Measurements from ENCODE around the gene KDM2A. TPM values are rescaled to one million over a fixed set of nuclear protein-coding genes. Genes with fewer than 3 reads are reported as not detected.
"Not testable (repeated sequence)": the region's sequence is repeated elsewhere in the genome, so short reads cannot be mapped to it uniquely, and the experiment has no call there.

Gene KDM2A
- total RNA-seq, 1 donor from 2014 or later, result 70.4 TPM

GRCh38 chr11:67126986-67127385, 7.9 kb downstream of the KDM2A start:
- Histone ChIP-seq H3K4me2 (ENCODE audit: low read length) (no peak overlapping the region), H4K20me1 (ENCODE audit: insufficient read depth, low read length) (peaks cover 76% of the 10 kb centered on the region), H3K79me2 (ENCODE audit: insufficient read depth, low read length) (peaks cover 95% of the 10 kb centered on the region), H3K4me3 (ENCODE audit: insufficient read depth, low read depth, low read length) (no peak overlapping the region), H3K9ac (ENCODE audit: low read length) (no peak overlapping the region), H3K27ac (ENCODE audit: low read depth, low read length) (no peak overlapping the region), H3K9me3 (ENCODE audit: insufficient read depth, low read depth, low read length) (no peaks in the 10 kb centered on the region), H2AFZ (ENCODE audit: low read depth, low read length) (no peak overlapping the region), H3K4me1 (ENCODE audit: insufficient read depth, low read length) (no peaks in the 10 kb centered on the region), H3K27me3 (ENCODE audit: insufficient read depth, low read length) (no peaks in the 10 kb centered on the region), H3K36me3 (ENCODE audit: insufficient read depth, low read length) (peaks cover 3% of the 10 kb centered on the region)
- FAIRE-seq (no peak), DNase-seq (ENCODE audit: low read depth) (no peak)
- Mint-ChIP-seq H3K4me1 (ENCODE audit: low read depth, unreplicated experiment) (peaks cover 8% of the 10 kb centered on the region), H3K4me3 (ENCODE audit: unreplicated experiment) (no peak overlapping the region), H3K27ac (ENCODE audit: unreplicated experiment) (no peak overlapping the region), H3K9me3 (ENCODE audit: unreplicated experiment) (no peaks in the 10 kb centered on the region), H3K36me3 (ENCODE audit: low read depth, unreplicated experiment) (peaks cover 5% of the 10 kb centered on the region), H3K27me3 (ENCODE audit: low read depth, unreplicated experiment) (no peaks in the 10 kb centered on the region)
- no peak for TF ChIP-seq CTCF (IDR thresholded peaks at IDR 0.05; ENCODE audit: insufficient read depth, low read depth, low read length)
- TF ChIP-seq EZH2 (IDR thresholded peaks at IDR 0.05; ENCODE audit: insufficient read depth, low read length), result no peak

- not testable (repeated sequence) for H3K27me3 Mint-ChIP-seq (ENCODE audit: low read depth, unreplicated experiment); H3K27me3 ChIP-seq (ENCODE audit: insufficient read depth, low read length); H3K4me3 ChIP-seq (ENCODE audit: insufficient read depth, low read depth, low read length); H2AFZ ChIP-seq (ENCODE audit: low read depth, low read length); H3K9ac ChIP-seq (ENCODE audit: low read length); H3K27ac ChIP-seq (ENCODE audit: low read depth, low read length); DNase-seq (ENCODE audit: low read depth); FAIRE-seq; H3K9me3 Mint-ChIP-seq (ENCODE audit: unreplicated experiment); H3K9me3 ChIP-seq (ENCODE audit: insufficient read depth, low read depth, low read length); H3K4me3 Mint-ChIP-seq (ENCODE audit: unreplicated experiment); H3K4me1 Mint-ChIP-seq (ENCODE audit: low read depth, unreplicated experiment); H3K27ac Mint-ChIP-seq (ENCODE audit: unreplicated experiment); H3K4me2 ChIP-seq (ENCODE audit: low read length); H3K4me1 ChIP-seq (ENCODE audit: insufficient read depth, low read length)
- Histone ChIP-seq H4K20me1 (ENCODE audit: insufficient read depth, low read length) (peaks cover 65% of the 10 kb centered on the region), H3K79me2 (ENCODE audit: insufficient read depth, low read length) (peaks cover 90% of the 10 kb centered on the region), H3K36me3 (ENCODE audit: insufficient read depth, low read length) (peaks cover 16% of the 10 kb centered on the region)
- H3K36me3 Mint-ChIP-seq (ENCODE audit: low read depth, unreplicated experiment), result peaks cover 15% of the 10 kb centered on the region
These were observed 11.8 kb downstream of the KDM2A start for GRCh38 chr11:67130861-67131260.

- H3K27me3 ChIP-seq (ENCODE audit: insufficient read depth, low read length), result no peaks in the 10 kb centered on the region
- H3K9ac ChIP-seq (ENCODE audit: low read length), result no peak overlapping the region
- Mint-ChIP-seq H3K27ac (ENCODE audit: unreplicated experiment) (no peak overlapping the region), H3K27me3 (ENCODE audit: low read depth, unreplicated experiment) (no peaks in the 10 kb centered on the region), H3K4me1 (ENCODE audit: low read depth, unreplicated experiment) (peaks cover 3% of the 10 kb centered on the region), H3K4me3 (ENCODE audit: unreplicated experiment) (no peak overlapping the region), H3K9me3 (ENCODE audit: unreplicated experiment) (no peaks in the 10 kb centered on the region), H3K36me3 (ENCODE audit: low read depth, unreplicated experiment) (peaks cover 32% of the 10 kb centered on the region)
- no peak for DNase-seq (ENCODE audit: low read depth)
- no peak overlapping the region for H3K4me2 ChIP-seq (ENCODE audit: low read length)
- no peak for FAIRE-seq
- H3K9me3 ChIP-seq (ENCODE audit: insufficient read depth, low read depth, low read length), result no peaks in the 10 kb centered on the region
- TF ChIP-seq CTCF (IDR thresholded peaks at IDR 0.05; ENCODE audit: insufficient read depth, low read depth, low read length), result no peak
- H2AFZ ChIP-seq (ENCODE audit: low read depth, low read length), result no peak overlapping the region
- H3K79me2 ChIP-seq (ENCODE audit: insufficient read depth, low read length), result peaks cover 94% of the 10 kb centered on the region
- peaks cover 25% of the 10 kb centered on the region for H3K36me3 ChIP-seq (ENCODE audit: insufficient read depth, low read length)
- no peak overlapping the region for H3K27ac ChIP-seq (ENCODE audit: low read depth, low read length)
- no peaks in the 10 kb centered on the region for H3K4me1 ChIP-seq (ENCODE audit: insufficient read depth, low read length)
- H3K4me3 ChIP-seq (ENCODE audit: insufficient read depth, low read depth, low read length), result no peak overlapping the region
- H4K20me1 ChIP-seq (ENCODE audit: insufficient read depth, low read length), result peaks cover 76% of the 10 kb centered on the region
These were observed 17.1 kb downstream of the KDM2A start for GRCh38 chr11:67136156-67136555.

Data from astrocyte (in vitro differentiated cells and primary cell).